GM21786 (cell line): ENCODE data around the gene SPIN4.
"Not testable (repeated sequence)": the region's sequence is repeated elsewhere in the genome, so short reads cannot be mapped to it uniquely, and the experiment has no call there.

Source experiments
- ATAC-seq: cut with Tn5 transposase; IDR thresholded peaks from one replicate; pipeline ENCODE4 v1.9.1; 2021; ENCODE audit not compliant: unreplicated experiment

Gene SPIN4

GRCh38 chrX:63350941-63351616 lies at the start of gene SPIN4:
TSS of gene SPIN4 (minus strand) at chrX:63351332. CDS start at chrX:63350819, 513 bp downstream.
- peak; percentile 91 for ATAC-seq

DNA sequence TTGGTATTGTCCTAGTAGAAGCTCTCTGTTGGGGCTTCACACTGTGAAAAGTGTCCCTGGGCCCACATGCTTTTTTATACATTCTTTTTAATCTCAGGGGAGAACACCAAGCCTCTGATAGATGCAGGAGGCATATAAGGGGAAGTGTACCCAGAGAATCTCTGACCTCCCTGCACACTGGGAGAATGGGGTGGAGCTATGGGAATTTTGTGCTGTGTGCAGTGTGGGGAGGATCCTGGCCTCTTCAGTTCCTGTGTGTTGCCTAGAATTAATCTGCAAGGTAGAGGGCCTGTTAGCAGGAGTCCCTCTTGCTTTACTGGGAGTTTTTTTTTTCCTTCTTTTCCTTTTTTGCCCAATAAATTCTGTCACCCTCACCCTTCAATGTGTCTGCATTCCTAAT lies 49.2 kb upstream of the SPIN4 start:
- ATAC-seq = no peak

DNA sequence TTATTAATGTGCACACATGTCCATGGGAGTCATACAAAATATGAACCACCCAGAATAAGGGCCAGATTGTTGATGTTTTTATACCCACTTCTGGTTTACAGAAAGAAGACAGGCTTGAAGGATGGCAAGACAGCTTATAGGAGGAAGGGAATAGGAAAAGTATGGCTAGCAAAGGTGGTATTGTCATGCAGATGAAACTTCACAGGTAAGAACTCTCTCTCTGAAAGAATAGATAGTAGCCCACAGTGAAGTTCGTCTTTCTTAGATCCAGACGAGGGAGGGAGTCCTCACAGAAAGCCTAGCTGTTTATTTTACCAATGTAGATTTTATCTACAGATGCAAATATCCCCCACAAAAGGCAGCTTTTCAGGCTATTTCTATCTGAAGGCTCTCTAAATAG lies 43.7 kb upstream of the SPIN4 start:
- ATAC-seq = no peak

DNA sequence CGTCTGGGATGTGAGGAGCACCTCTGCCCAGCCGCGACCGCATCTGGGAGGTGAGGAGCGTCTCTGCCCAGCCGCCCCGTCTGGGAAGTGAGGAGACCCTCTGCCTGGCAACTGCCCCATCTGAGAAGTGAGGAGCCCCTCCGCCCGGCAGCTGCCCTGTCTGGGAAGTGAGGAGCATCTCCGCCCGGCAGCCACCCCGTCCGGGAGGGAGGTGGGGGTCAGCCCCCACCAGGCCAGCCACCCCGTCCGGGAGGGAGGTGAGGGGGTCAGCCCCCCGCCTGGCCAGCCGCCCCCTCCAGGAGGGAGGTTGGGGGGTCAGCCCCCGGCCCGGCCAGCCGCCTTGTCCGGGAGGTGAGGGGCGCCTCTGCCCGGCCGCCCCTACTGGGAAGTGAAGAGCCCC lies 42.0 kb upstream of the SPIN4 start:
- not testable (repeated sequence) for ATAC-seq

DNA sequence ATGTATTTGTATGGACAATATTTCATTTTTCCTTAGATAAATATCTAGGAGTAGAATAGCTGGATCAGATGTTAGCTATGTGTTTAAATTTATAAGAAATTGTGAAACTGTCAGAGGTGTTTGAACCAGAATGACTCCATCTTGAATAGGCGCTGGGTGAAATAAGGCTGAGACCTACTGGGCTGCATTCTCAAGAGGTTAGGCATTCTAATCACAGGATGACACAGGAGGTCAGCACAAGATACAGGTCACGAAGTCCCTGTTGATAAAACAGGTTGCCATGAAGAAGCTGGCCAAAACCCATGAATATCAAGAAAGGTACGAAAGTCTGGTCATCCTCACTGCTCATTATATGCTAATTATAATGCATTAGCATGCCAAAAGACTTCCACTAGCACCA lies 36.3 kb upstream of the SPIN4 start:
- no peak for ATAC-seq

GRCh38 chrX:63384263-63384662 lies 33.1 kb upstream of the SPIN4 start:
- not testable (repeated sequence) for ATAC-seq

GRCh38 chrX:63373012-63373411 lies 21.9 kb upstream of the SPIN4 start:
- ATAC-seq = not testable (repeated sequence)

GRCh38 chrX:63367699-63368098 lies 16.6 kb upstream of the SPIN4 start:
- ATAC-seq = not testable (repeated sequence)

DNA sequence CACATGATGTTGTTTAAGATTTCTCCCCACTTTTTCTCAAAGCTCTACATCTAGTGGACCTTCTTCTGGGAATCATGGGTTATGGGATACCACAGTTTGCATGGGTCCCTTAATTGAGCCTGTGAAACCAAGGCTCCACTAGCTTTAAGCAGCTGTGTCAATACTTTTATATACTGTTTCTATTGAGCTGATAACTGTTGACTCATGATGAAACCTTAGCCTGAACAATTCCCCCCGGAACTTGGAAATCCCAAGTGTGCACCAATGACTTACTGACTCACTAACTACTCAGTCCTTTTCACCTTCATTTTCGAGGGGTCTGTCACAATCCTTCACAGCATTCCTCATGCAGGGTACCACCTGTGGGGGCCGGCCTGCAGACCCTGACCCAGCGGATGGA lies 12.7 kb upstream of the SPIN4 start:
- ATAC-seq = no peak

- no peak for ATAC-seq
Measured at GRCh38 chrX:63361494-63361893, 10.4 kb upstream of the SPIN4 start.

DNA sequence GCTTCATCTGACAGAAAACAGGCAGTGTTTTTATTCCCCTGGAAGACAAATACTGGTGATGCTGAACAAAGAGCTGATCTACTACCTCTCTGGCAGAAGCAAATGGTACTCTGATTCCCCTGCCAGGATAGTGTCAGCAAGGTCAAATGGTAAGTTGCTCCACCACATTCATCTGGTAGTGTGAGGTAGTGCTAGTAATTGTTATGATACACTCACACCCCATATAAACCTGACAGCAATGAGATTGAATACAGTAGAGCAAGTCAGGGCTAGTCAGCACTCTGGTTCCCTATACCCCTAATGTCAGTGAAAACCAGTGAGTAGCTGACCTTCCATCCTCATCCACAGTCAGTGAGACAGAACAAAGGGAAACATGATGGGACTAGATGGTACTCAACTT lies 3.4 kb upstream of the SPIN4 start:
- no peak for ATAC-seq

- ATAC-seq = peak; percentile 26
Measured at GRCh38 chrX:63350465-63350877, 661 bp downstream of the SPIN4 start.

GRCh38 chrX:63349307-63349706 lies 1.8 kb downstream of the SPIN4 start:
- no peak for ATAC-seq

GRCh38 chrX:63330681-63331080 lies 20.5 kb downstream of the SPIN4 start:
- ATAC-seq = no peak

- no peak for ATAC-seq
Measured at GRCh38 chrX:63327788-63328187, 23.3 kb downstream of the SPIN4 start.

- no peak for ATAC-seq
Measured at GRCh38 chrX:63299596-63299995, 51.5 kb downstream of the SPIN4 start.
